ENCODE data around the gene SARDH. TPM values are rescaled to one million over a fixed set of nuclear protein-coding genes. Genes with fewer than 3 reads are reported as not detected.
A peak's percentile ranks its signal among the peaks of the same experiment; 100 is the strongest.

Gene SARDH
- total and polyA plus RNA-seq, 2 of the 13 experiments (the other 11 are each of a cell fraction or from before 2014, with no cell fraction given): 11.6 to 34.9 TPM

DNA sequence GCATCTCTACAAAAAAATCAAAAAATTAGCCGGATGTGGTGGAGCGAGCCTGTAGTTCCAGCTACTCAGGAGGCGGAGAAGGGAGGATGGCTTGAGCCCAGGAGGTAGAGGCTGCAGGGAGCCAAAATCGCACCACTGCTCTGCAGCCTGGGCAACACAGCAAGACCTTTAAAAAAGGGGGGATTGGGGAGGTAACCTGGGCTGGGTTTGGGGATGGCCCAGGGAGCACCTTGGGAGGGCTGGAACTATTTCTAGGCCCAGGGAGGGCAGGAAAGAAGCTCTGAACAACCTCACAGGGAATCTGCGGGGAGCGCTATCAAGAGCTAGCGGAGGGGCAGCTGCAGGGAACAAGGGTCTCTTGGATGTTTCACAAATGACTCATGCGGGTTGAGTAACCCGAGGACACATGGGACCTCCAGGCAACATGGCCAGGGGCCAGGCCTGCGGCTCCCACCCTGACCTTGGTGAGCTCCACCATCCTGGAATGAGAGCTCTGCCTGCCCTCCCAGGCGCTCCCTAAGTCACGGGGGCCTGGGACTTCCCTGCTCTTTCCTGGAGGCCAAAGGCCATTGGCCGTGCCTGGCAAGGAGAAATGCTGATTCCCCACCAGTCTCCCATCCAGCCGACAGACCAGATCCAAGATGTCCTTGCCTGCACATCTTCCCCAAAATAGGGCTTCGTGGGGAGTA lies 23.4 kb downstream of the SARDH start (continued):
- TF ChIP-seq YY1 (IDR thresholded peaks at IDR 0.05; ENCODE audit: insufficient read depth, insufficient replicate concordance, low read depth, low read length): peak; percentile 74
- no peak for TF ChIP-seq KLF13 (CRISPR knock-in tag; IDR thresholded peaks at IDR 0.05)
- no peak for TF ChIP-seq ATF7 (IDR thresholded peaks at IDR 0.05)
- TF ChIP-seq ATF7 (CRISPR knock-in tag; IDR thresholded peaks at IDR 0.05): peak; percentile 88; the same call in 1 of the 2 replicates
- TF ChIP-seq XBP1 (CRISPR knock-in tag; IDR thresholded peaks at IDR 0.05): 0 out of 2 replicates have a peak, but pooled peaks have one; percentile 64
- TF ChIP-seq AGO1 (IDR thresholded peaks at IDR 0.05; ENCODE audit: low read depth, low read length, poor library complexity, severe bottlenecking): no peak
- peak; percentile 84; the same call in 1 of the 2 replicates for TF ChIP-seq ZNF549 (CRISPR knock-in tag; IDR thresholded peaks at IDR 0.05)
- peak; percentile 66; the same call in 1 of the 2 replicates for TF ChIP-seq ZNF792 (CRISPR knock-in tag; IDR thresholded peaks at IDR 0.05)
- TF ChIP-seq PAX8 (CRISPR knock-in tag; IDR thresholded peaks at IDR 0.05; ENCODE audit: borderline replicate concordance): no peak
- TF ChIP-seq ZKSCAN8 (CRISPR knock-in tag; IDR thresholded peaks at IDR 0.05; ENCODE audit: borderline replicate concordance): 0 out of 2 replicates have a peak, but pooled peaks have one; percentile 38
- no peak for TF ChIP-seq HDAC6 (IDR thresholded peaks at IDR 0.05; ENCODE audit: low read depth, low read length)
- peak; percentile 72 for TF ChIP-seq ZFX (CRISPR knock-in tag; IDR thresholded peaks at IDR 0.05; ENCODE audit: low read depth)
- TF ChIP-seq CEBPG (CRISPR knock-in tag; IDR thresholded peaks at IDR 0.05): peak; percentile 92
- no peak for TF ChIP-seq SMAD1 (CRISPR knock-in tag; IDR thresholded peaks at IDR 0.05; ENCODE audit: borderline replicate concordance, low read depth)
- peak; percentile 54; the same call in 1 of the 2 replicates for TF ChIP-seq SP140L (CRISPR knock-in tag; IDR thresholded peaks at IDR 0.05; ENCODE audit: borderline replicate concordance)
- TF ChIP-seq KDM6A (CRISPR knock-in tag; IDR thresholded peaks at IDR 0.05; ENCODE audit: low read depth): peak; percentile 45; the same call in 1 of the 2 replicates
- peak; percentile 78 for TF ChIP-seq DMAP1 (CRISPR knock-in tag; IDR thresholded peaks at IDR 0.05)
- TF ChIP-seq, protein P1, sequence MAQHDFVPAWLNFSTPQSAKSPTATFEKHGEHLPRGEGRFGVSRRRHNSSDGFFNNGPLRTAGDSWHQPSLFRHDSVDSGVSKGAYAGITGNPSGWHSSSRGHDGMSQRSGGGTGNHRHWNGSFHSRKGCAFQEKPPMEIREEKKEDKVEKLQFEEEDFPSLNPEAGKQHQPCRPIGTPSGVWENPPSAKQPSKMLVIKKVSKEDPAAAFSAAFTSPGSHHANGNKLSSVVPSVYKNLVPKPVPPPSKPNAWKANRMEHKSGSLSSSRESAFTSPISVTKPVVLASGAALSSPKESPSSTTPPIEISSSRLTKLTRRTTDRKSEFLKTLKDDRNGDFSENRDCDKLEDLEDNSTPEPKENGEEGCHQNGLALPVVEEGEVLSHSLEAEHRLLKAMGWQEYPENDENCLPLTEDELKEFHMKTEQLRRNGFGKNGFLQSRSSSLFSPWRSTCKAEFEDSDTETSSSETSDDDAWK (CRISPR knock-in tag; IDR thresholded peaks at IDR 0.05): no peak
- TF ChIP-seq ZNF160 (CRISPR knock-in tag; IDR thresholded peaks at IDR 0.05): 0 out of 2 replicates have a peak, but pooled peaks have one; percentile 26
- no peak for TF ChIP-seq NR3C1 (CRISPR knock-in tag; IDR thresholded peaks at IDR 0.05)
- no peak for TF ChIP-seq MBD4 (IDR thresholded peaks at IDR 0.05; ENCODE audit: borderline replicate concordance, low read length)
- TF ChIP-seq, protein P2, sequence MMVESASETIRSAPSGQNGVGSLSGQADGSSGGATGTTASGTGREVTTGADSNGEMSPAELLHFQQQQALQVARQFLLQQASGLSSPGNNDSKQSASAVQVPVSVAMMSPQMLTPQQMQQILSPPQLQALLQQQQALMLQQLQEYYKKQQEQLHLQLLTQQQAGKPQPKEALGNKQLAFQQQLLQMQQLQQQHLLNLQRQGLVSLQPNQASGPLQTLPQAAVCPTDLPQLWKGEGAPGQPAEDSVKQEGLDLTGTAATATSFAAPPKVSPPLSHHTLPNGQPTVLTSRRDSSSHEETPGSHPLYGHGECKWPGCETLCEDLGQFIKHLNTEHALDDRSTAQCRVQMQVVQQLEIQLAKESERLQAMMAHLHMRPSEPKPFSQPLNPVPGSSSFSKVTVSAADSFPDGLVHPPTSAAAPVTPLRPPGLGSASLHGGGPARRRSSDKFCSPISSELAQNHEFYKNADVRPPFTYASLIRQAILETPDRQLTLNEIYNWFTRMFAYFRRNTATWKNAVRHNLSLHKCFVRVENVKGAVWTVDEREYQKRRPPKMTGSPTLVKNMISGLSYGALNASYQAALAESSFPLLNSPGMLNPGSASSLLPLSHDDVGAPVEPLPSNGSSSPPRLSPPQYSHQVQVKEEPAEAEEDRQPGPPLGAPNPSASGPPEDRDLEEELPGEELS (CRISPR knock-in tag; IDR thresholded peaks at IDR 0.05): peak; percentile 75
- TF ChIP-seq ZNF274 (CRISPR knock-in tag; IDR thresholded peaks at IDR 0.05): no peak
- TF ChIP-seq XRCC5 (optimal IDR thresholded peaks at IDR 0.05; ENCODE audit: low read length): peak; percentile 73
- TF ChIP-seq ZBTB21 (CRISPR knock-in tag; IDR thresholded peaks at IDR 0.05): no peak
- peak; percentile 55; the same call in 1 of the 2 replicates for TF ChIP-seq YEATS2 (CRISPR knock-in tag; IDR thresholded peaks at IDR 0.05; ENCODE audit: borderline replicate concordance)
- peak; percentile 31; the same call in 1 of the 2 replicates for TF ChIP-seq MIXL1 (CRISPR knock-in tag; IDR thresholded peaks at IDR 0.05)
- TF ChIP-seq, protein P3, sequence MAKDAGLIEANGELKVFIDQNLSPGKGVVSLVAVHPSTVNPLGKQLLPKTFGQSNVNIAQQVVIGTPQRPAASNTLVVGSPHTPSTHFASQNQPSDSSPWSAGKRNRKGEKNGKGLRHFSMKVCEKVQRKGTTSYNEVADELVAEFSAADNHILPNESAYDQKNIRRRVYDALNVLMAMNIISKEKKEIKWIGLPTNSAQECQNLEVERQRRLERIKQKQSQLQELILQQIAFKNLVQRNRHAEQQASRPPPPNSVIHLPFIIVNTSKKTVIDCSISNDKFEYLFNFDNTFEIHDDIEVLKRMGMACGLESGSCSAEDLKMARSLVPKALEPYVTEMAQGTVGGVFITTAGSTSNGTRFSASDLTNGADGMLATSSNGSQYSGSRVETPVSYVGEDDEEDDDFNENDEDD (CRISPR knock-in tag; IDR thresholded peaks at IDR 0.05; ENCODE audit: borderline replicate concordance): peak; percentile 67; the same call in 1 of the 2 replicates
- no peak for TF ChIP-seq WIZ (CRISPR knock-in tag; IDR thresholded peaks at IDR 0.05)
- TF ChIP-seq ZFP1 (CRISPR knock-in tag; IDR thresholded peaks at IDR 0.05): 0 out of 2 replicates have a peak, but pooled peaks have one; percentile 39
